ENCODE results near the gene STAT2. TPM values are rescaled to one million over a fixed set of nuclear protein-coding genes. Genes with fewer than 3 reads are reported as not detected.

The STAT2 gene
- total and polyA plus RNA-seq, 2 of the 13 experiments (the other 11 are each of a cell fraction or from before 2014, with no cell fraction given), result 43.5 to 84.6 TPM

DNA sequence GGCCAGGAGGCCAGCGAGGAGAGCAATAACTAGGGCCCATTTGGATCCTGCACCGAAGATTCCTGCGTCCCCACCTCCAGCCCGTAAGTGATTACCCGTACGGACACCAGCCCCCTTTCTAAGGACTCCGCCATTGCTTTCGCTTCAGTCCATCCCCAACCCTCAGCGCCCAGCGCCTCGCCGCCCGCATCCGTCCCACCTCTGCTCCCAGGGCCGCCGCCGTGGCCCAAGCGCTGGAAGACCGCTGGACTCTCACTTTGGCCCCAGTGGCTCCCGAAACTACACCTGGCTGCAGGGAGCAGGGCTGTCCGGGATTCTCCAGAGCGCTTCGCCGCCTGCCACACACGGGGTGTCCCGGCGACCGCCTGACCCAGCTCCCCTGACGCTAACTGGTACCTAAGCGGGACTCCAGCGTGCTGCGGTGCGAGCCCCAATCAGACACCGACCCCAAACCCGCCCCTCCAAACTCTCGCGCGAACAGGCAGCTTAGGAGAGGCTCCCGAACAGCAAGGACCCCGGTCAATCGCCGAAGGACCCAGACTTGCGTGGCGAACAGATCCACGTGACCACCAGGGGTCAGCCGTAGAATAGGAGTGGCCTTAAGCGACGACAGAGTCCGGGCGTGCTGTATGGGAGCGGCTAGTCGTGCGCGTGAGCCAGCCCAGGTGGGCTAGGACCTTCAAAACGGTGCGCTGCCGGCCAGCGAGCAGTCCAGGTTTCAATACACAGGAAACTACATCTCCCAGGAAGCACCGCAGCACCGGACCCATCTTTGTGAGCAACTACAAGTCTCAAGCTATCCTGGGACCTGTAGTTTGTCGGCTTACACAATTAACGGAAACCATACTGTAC, 44.1 kb downstream of the STAT2 start, which contains the start of gene CNPY2 (continued):
- TF ChIP-seq TP53 (CRISPR knock-in tag; conservative IDR thresholded peaks at IDR 0.05) (0 out of 2 replicates have a peak, but pooled peaks have one; percentile 86), HNRNPH1 (optimal IDR thresholded peaks at IDR 0.05; ENCODE audit: low read depth, low read length) (no peak), CBX5 (CRISPR knock-in tag; IDR thresholded peaks at IDR 0.05; ENCODE audit: borderline replicate concordance) (no peak; the same call in 1 of the 2 replicates), SP140L (CRISPR knock-in tag; IDR thresholded peaks at IDR 0.05; ENCODE audit: borderline replicate concordance) (no peak), KMT2A (CRISPR knock-in tag; IDR thresholded peaks at IDR 0.05) (peak; percentile 74), ZNF530 (CRISPR knock-in tag; IDR thresholded peaks at IDR 0.05; ENCODE audit: low read depth) (no peak), NAIF1 (CRISPR knock-in tag; IDR thresholded peaks at IDR 0.05; ENCODE audit: borderline replicate concordance) (peak; percentile 97), SRF (IDR thresholded peaks at IDR 0.05; ENCODE audit: low read depth, low read length) (no peak), PHF8 (CRISPR knock-in tag; IDR thresholded peaks at IDR 0.05) (peak; percentile 81), CHCHD3 (CRISPR knock-in tag; IDR thresholded peaks at IDR 0.05) (0 out of 2 replicates have a peak, but pooled peaks have one; percentile 60), IRX3 (CRISPR knock-in tag; IDR thresholded peaks at IDR 0.05; ENCODE audit: borderline replicate concordance, low read depth) (peak; percentile 35; the same call in 1 of the 2 replicates), HDAC2 (CRISPR knock-in tag; IDR thresholded peaks at IDR 0.05) (peak; percentile 67), MATR3 (CRISPR knock-in tag; IDR thresholded peaks at IDR 0.05) (no peak), ZNF644 (CRISPR knock-in tag; IDR thresholded peaks at IDR 0.05; ENCODE audit: low read depth) (no peak), BRCA1 (CRISPR knock-in tag; IDR thresholded peaks at IDR 0.05) (peak; percentile 62; the same call in 1 of the 2 replicates), SP2 (CRISPR knock-in tag; IDR thresholded peaks at IDR 0.05) (0 out of 2 replicates have a peak, but pooled peaks have one; percentile 48), HOXA9 (CRISPR knock-in tag; IDR thresholded peaks at IDR 0.05; ENCODE audit: borderline replicate concordance) (0 out of 2 replicates have a peak, but pooled peaks have one; percentile 40), FOXK1 (CRISPR knock-in tag; IDR thresholded peaks at IDR 0.05; ENCODE audit: borderline replicate concordance, low read depth) (0 out of 2 replicates have a peak, but pooled peaks have one; percentile 16), ELF1 (CRISPR knock-in tag; IDR thresholded peaks at IDR 0.05) (peak; percentile 55), ARNT (IDR thresholded peaks at IDR 0.05) (no peak), MED8 (CRISPR knock-in tag; IDR thresholded peaks at IDR 0.05; ENCODE audit: insufficient replicate concordance) (peak; percentile 55), MXI1 (IDR thresholded peaks at IDR 0.05; ENCODE audit: borderline replicate concordance, low read depth, low read length) (peak; percentile 91), ZSCAN22 (CRISPR knock-in tag; IDR thresholded peaks at IDR 0.05) (no peak)
- TF ChIP-seq, protein P1, sequence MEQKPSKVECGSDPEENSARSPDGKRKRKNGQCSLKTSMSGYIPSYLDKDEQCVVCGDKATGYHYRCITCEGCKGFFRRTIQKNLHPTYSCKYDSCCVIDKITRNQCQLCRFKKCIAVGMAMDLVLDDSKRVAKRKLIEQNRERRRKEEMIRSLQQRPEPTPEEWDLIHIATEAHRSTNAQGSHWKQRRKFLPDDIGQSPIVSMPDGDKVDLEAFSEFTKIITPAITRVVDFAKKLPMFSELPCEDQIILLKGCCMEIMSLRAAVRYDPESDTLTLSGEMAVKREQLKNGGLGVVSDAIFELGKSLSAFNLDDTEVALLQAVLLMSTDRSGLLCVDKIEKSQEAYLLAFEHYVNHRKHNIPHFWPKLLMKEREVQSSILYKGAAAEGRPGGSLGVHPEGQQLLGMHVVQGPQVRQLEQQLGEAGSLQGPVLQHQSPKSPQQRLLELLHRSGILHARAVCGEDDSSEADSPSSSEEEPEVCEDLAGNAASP (CRISPR knock-in tag; IDR thresholded peaks at IDR 0.05; ENCODE audit: borderline replicate concordance), result peak; percentile 11; the same call in 1 of the 2 replicates
- TF ChIP-seq, protein P2, sequence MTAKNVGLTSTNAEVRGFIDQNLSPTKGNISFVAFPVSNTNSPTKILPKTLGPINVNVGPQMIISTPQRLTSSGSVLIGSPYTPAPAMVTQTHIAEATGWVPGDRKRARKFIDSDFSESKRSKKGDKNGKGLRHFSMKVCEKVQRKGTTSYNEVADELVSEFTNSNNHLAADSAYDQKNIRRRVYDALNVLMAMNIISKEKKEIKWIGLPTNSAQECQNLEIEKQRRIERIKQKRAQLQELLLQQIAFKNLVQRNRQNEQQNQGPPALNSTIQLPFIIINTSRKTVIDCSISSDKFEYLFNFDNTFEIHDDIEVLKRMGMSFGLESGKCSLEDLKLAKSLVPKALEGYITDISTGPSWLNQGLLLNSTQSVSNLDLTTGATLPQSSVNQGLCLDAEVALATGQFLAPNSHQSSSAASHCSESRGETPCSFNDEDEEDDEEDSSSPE (CRISPR knock-in tag; IDR thresholded peaks at IDR 0.05), result peak; percentile 70
- TF ChIP-seq, protein P3, sequence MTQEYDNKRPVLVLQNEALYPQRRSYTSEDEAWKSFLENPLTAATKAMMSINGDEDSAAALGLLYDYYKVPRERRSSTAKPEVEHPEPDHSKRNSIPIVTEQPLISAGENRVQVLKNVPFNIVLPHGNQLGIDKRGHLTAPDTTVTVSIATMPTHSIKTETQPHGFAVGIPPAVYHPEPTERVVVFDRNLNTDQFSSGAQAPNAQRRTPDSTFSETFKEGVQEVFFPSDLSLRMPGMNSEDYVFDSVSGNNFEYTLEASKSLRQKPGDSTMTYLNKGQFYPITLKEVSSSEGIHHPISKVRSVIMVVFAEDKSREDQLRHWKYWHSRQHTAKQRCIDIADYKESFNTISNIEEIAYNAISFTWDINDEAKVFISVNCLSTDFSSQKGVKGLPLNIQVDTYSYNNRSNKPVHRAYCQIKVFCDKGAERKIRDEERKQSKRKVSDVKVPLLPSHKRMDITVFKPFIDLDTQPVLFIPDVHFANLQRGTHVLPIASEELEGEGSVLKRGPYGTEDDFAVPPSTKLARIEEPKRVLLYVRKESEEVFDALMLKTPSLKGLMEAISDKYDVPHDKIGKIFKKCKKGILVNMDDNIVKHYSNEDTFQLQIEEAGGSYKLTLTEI (CRISPR knock-in tag; conservative IDR thresholded peaks at IDR 0.05), result no peak
- TF ChIP-seq, protein P4, sequence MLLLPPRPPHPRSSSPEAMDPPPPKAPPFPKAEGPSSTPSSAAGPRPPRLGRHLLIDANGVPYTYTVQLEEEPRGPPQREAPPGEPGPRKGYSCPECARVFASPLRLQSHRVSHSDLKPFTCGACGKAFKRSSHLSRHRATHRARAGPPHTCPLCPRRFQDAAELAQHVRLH (CRISPR knock-in tag; IDR thresholded peaks at IDR 0.05; ENCODE audit: borderline replicate concordance, low read depth), result 0 out of 2 replicates have a peak, but pooled peaks have one; percentile 14
